HS-5 (cell line): ENCODE data around the gene PLEKHA1.

Experiments used
- DNase-seq: peaks from one replicate; pipeline ENCODE4 v3.0.0-alpha.2; 2012; ENCODE audit warnings: low read depth

PLEKHA1 gene

DNA sequence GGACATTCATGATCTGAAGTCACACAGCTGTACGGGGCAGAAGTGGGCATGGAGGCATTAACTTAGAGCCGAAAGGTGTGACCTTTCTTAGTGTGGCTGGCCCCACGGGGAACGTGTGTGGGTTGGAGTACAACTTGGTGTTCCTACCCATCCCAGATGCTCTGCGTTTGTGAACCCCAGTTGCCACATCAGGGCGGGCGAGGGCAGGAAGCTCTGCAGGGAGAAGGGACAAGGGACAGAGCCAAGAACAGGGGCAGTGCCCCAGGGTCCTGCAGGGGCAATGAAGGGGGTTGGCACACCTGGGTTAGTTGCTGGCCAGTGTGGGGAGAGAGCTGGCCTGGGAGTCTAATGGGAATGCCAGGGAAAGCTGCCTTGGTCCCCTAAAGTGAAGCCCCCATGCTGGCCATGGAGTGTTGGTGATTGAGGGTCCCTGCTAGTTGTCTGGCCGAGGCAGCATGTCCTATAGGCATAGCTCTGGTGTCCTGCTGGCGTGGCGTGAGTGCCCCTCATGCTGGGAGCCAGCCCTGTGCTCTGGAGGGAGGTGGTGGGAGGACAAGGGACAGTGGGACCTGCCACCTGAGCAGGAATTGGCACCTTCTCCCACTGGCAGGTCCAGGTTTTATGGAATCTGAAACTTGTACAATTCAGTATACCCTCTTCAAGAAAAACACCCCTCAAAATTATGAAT lies 105.8 kb downstream of the PLEKHA1 start:
- no peak for DNase-seq

DNA sequence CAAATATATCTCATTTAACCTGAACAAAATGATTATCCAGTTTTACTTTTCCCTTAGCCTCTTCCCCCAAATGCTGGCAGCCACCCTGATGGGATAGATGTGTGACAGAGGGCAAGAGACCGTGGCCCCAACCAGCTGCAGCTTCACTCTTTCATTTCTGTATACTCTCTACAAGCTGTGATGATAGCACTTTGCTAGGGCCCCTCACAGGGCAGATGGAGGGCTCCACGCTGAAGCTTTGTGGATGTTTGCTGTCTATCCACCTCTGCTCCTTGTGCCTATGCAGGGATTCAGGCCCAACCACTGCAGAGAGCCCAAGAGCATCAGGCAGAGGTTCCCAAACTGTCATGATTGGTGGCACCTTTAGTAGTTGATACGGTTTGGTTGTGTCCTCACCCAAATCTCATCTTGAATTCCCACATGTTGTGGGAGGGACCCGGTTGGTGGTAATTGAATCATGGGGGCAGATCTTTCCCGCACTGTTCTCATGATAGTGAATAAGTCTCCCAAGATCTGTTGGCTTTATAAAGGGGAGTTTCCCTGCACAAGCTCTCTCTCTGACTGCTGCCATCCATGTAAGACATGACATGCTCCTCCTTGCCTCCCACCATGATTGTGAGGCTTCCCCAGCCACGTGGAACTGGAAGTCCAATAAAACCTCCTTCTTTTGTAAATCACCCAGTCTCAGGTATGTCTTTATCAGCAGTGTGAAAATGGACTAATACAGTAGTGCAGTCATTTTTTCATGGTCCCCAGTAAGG lies 107.0 kb downstream of the PLEKHA1 start:
- DNase-seq = no peak
